HEK293T (cell line): ENCODE measurements around the gene STAM2.
"Not testable (repeated sequence)": the region's sequence is repeated elsewhere in the genome, so short reads cannot be mapped to it uniquely, and the experiment has no call there.

ENCODE experiments used
- CTCF ChIA-PET: fragments of 350-600 bp; formaldehyde crosslinking; extraction: SDS; loops from one replicate; lab custom pipeline; 2021; ENCODE audit warnings: antibody characterized with exemption, inconsistent platforms; lab: Yijun Ruan, JAX
- POLR2A ChIA-PET: fragments of 350-600 bp; formaldehyde crosslinking; extraction: SDS; loops from one replicate; lab custom pipeline; 2020; ENCODE audit warnings: antibody characterized with exemption, inconsistent platforms; lab: Yijun Ruan, JAX
- DNase-seq: peaks from one replicate; pipeline ENCODE4 v3.0.0; 2012; ENCODE audit warnings: mixed read lengths; ENCODE audit errors: extremely low spot score
- ARNT ChIP-seq: fragments of 450-650 bp; IDR thresholded peaks from 2 replicates; pipeline ENCODE4 v1.6.1; 2017; ENCODE audit warnings: mild to moderate bottlenecking
- BHLHE40 ChIP-seq: fragments of 450-650 bp; IDR thresholded peaks from 2 replicates; pipeline ENCODE4 v1.6.1; 2016; ENCODE audit warnings: mild to moderate bottlenecking, moderate library complexity, borderline replicate concordance
- CTBP1 ChIP-seq: fragments of 450-650 bp; IDR thresholded peaks from 2 replicates; pipeline ENCODE4 v1.6.1; 2016; ENCODE audit warnings: borderline replicate concordance
- ELF4 ChIP-seq: fragments of 450-650 bp; IDR thresholded peaks from 2 replicates; pipeline ENCODE4 v1.6.1; 2017; ENCODE audit warnings: antibody characterized with exemption
- FOXA1 ChIP-seq: fragments of 450-650 bp; IDR thresholded peaks from 2 replicates; pipeline ENCODE4 v1.6.1; 2016; ENCODE audit warnings: mild to moderate bottlenecking
- FOXK2 ChIP-seq: fragments of 450-650 bp; IDR thresholded peaks from 2 replicates; pipeline ENCODE4 v1.6.1; 2016; ENCODE audit warnings: mild to moderate bottlenecking
- FOXM1 ChIP-seq: fragments of 450-650 bp; IDR thresholded peaks from 2 replicates; pipeline ENCODE4 v1.6.1; 2017; ENCODE audit warnings: mild to moderate bottlenecking, borderline replicate concordance
- HDGF ChIP-seq: fragments of 450-650 bp; IDR thresholded peaks from 2 replicates; pipeline ENCODE4 v1.6.1; 2017; ENCODE audit warnings: antibody characterized with exemption, borderline replicate concordance
- L3MBTL2 ChIP-seq: fragments of 450-650 bp; conservative IDR thresholded peaks from 2 replicates; pipeline ENCODE4 v1.6.1; 2016; ENCODE audit warnings: mild to moderate bottlenecking
- LEF1 ChIP-seq: fragments of 450-650 bp; IDR thresholded peaks from 2 replicates; pipeline ENCODE4 v1.6.1; 2017; ENCODE audit warnings: mild to moderate bottlenecking, borderline replicate concordance
- NFRKB ChIP-seq: fragments of 450-650 bp; IDR thresholded peaks from 2 replicates; pipeline ENCODE4 v1.6.1; 2016; ENCODE audit warnings: mild to moderate bottlenecking, moderate library complexity
- SP1 ChIP-seq: fragments of 450-650 bp; IDR thresholded peaks from 2 replicates; pipeline ENCODE4 v1.6.1; 2017
- SUZ12 ChIP-seq: fragments of 450-650 bp; IDR thresholded peaks from 2 replicates; pipeline ENCODE4 v1.6.1; 2016; ENCODE audit warnings: mild to moderate bottlenecking
- TARDBP ChIP-seq: fragments of 450-650 bp; IDR thresholded peaks from 2 replicates; pipeline ENCODE4 v1.6.1; 2016
- ZNF384 ChIP-seq: fragments of 450-650 bp; IDR thresholded peaks from 2 replicates; pipeline ENCODE4 v1.6.1; 2016
- TF ChIP-seq, protein P1 (sequence below): fragments of 450-650 bp; IDR thresholded peaks from 2 replicates; pipeline ENCODE4 v1.6.1; 2016

Gene STAM2

GRCh38 chr2:152162141-152162540 lies 13.4 kb downstream of the STAM2 start:
- TF ChIP-seq TARDBP (no peak), ELF4 (no peak), HDGF (no peak), BHLHE40 (no peak), L3MBTL2 (no peak), FOXM1 (no peak), FOXK2 (no peak), ZNF384 (no peak), FOXA1 (no peak)
- TF ChIP-seq, protein P1, sequence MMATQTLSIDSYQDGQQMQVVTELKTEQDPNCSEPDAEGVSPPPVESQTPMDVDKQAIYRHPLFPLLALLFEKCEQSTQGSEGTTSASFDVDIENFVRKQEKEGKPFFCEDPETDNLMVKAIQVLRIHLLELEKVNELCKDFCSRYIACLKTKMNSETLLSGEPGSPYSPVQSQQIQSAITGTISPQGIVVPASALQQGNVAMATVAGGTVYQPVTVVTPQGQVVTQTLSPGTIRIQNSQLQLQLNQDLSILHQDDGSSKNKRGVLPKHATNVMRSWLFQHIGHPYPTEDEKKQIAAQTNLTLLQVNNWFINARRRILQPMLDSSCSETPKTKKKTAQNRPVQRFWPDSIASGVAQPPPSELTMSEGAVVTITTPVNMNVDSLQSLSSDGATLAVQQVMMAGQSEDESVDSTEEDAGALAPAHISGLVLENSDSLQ, result no peak
- POLR2A ChIA-PET, result no interaction called here
- CTCF ChIA-PET, result interaction anchor here (0.6 kb wide), 1 partner anchor 115 kb away, joined by 9 read pairs; no protein-coding TSS in a partner anchor

GRCh38 chr2:152161598-152161997 lies 14.0 kb downstream of the STAM2 start:
- no peak for DNase-seq
- POLR2A ChIA-PET, result no interaction called here
- CTCF ChIA-PET, result no interaction called here
- TF ChIP-seq HDGF (no peak), ZNF384 (0 out of 2 replicates have a peak, but pooled peaks have one; percentile 17), BHLHE40 (no peak), ARNT (no peak)

More at GRCh38 chr2:152162141-152162540, 13.4 kb downstream of the STAM2 start:
- DNase-seq, result no peak

DNA sequence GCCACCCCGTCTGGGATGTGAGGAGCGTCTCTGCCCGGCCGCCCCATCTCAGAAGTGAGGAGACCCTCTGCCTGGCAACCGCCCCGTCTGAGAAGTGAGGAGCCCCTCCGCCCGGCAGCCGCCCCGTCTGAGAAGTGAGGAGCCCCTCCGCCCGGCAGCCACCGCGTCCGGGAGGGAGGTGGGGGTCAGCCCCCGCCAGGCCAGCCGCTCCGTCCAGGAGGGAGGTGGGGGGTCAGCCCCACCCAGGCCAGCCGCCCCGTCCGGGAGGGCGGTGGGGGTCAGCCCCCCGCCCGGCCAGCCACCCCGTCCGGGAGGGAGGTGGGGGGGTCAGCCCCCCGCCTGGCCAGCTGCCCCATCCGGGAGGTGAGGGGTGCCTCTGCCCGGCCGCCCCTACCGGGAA lies 15.2 kb downstream of the STAM2 start:
- POLR2A ChIA-PET, DNase-seq, CTCF ChIA-PET: not testable (repeated sequence)

GRCh38 chr2:152157253-152157652 lies 18.3 kb downstream of the STAM2 start:
- no peak for TF ChIP-seq ELF4
- no peak for TF ChIP-seq LEF1
- no peak for TF ChIP-seq FOXA1
- no peak for TF ChIP-seq HDGF
- no peak for TF ChIP-seq ZNF384
- TF ChIP-seq TARDBP, result no peak
- TF ChIP-seq, protein P1, result no peak
- no peak for TF ChIP-seq SUZ12
- TF ChIP-seq ARNT, result no peak
- TF ChIP-seq L3MBTL2, result no peak
- TF ChIP-seq SP1, result no peak
- TF ChIP-seq FOXM1, result no peak
- ChIA-PET CTCF (no interaction called here), POLR2A (no interaction called here)
- no peak for DNase-seq

GRCh38 chr2:152155209-152155608 lies 20.4 kb downstream of the STAM2 start:
- POLR2A ChIA-PET, result no interaction called here
- DNase-seq, result no peak
- CTCF ChIA-PET, result interaction anchor here (0.9 kb wide), 1 partner anchor 14 kb away, joined by 3 read pairs; no protein-coding TSS in a partner anchor
- TF ChIP-seq NFRKB (no peak), ELF4 (no peak), SP1 (no peak), ZNF384 (no peak), BHLHE40 (no peak), FOXA1 (no peak)

GRCh38 chr2:152154462-152154861 lies 21.1 kb downstream of the STAM2 start:
- TF ChIP-seq L3MBTL2 (no peak), SP1 (no peak), ARNT (no peak), LEF1 (no peak), CTBP1 (no peak), ELF4 (no peak), FOXM1 (no peak), FOXK2 (no peak), FOXA1 (no peak), HDGF (no peak), TARDBP (no peak), SUZ12 (no peak), BHLHE40 (no peak), ZNF384 (no peak), NFRKB (no peak)
- TF ChIP-seq, protein P1, result no peak
- ChIA-PET CTCF (interaction anchor here (0.6 kb wide), 1 partner anchor 370 kb away, joined by 3 read pairs; no protein-coding TSS in a partner anchor), POLR2A (no interaction called here)
- DNase-seq, result no peak

GRCh38 chr2:152134488-152135280 lies 40.9 kb downstream of the STAM2 start:
- ChIA-PET POLR2A (no interaction called here), CTCF (no interaction called here)
- TF ChIP-seq SUZ12 (no peak), FOXA1 (no peak), SP1 (no peak), HDGF (no peak), FOXK2 (no peak), CTBP1 (no peak), FOXM1 (no peak), NFRKB (no peak), TARDBP (no peak), LEF1 (no peak), ELF4 (no peak), ZNF384 (no peak), ARNT (no peak), L3MBTL2 (no peak), BHLHE40 (no peak)
- TF ChIP-seq, protein P1, result no peak
- DNase-seq, result no peak
